Tibial nerve (tissue), 4 donors: ENCODE measurements around the gene UBL4A.

ENCODE experiments used
- EP300 ChIP-seq, 2 donors: sonication (generic); formaldehyde crosslinking; IDR thresholded peaks; one replicate each; pipeline ENCODE4 v1.6.1; 2017; ENCODE audit warnings: antibody characterized with exemption in 2 of 2, mild to moderate bottlenecking in 1 of 2
- TF ChIP-seq, protein P1 (sequence below), 5 experiments: fragments of 200-600 bp in 3 of 5; fragments of 450-650 bp in 2 of 5; sonication (generic) in 3 of 5; IDR thresholded peaks; one replicate each; pipeline ENCODE4 v1.5.1; 2016 to 2019; ENCODE audit warnings: antibody characterized with exemption in 5 of 5, mild to moderate bottlenecking in 3 of 5, moderate library complexity in 2 of 5

- TF ChIP-seq, protein P1, sequence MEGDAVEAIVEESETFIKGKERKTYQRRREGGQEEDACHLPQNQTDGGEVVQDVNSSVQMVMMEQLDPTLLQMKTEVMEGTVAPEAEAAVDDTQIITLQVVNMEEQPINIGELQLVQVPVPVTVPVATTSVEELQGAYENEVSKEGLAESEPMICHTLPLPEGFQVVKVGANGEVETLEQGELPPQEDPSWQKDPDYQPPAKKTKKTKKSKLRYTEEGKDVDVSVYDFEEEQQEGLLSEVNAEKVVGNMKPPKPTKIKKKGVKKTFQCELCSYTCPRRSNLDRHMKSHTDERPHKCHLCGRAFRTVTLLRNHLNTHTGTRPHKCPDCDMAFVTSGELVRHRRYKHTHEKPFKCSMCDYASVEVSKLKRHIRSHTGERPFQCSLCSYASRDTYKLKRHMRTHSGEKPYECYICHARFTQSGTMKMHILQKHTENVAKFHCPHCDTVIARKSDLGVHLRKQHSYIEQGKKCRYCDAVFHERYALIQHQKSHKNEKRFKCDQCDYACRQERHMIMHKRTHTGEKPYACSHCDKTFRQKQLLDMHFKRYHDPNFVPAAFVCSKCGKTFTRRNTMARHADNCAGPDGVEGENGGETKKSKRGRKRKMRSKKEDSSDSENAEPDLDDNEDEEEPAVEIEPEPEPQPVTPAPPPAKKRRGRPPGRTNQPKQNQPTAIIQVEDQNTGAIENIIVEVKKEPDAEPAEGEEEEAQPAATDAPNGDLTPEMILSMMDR (IDR thresholded peaks at IDR 0.05) = peak in 1 of 5 experiments; percentile 11
- peak in 1 of 2 donors; percentile 95 for TF ChIP-seq EP300 (IDR thresholded peaks at IDR 0.05)
Measured at GRCh38 chrX:154515966-154516655, 29.7 kb upstream of the UBL4A start, which contains the start of gene FAM3A.
